Calu3 (cell line): Measurements from ENCODE around the gene FHIT. TPM values are rescaled to one million over a fixed set of nuclear protein-coding genes. Genes with fewer than 3 reads are reported as not detected.

Experiments used
- BruUV-seq: library from RNA; stranded (reverse); fragments of 400-500 nt; replicated peaks from 2 replicates; lab custom pipeline; 2021; lab: Mats Ljungman, UMichigan
- CTCF ChIA-PET: fragments of 300-600 bp; sonication (Branson Sonifier 250); formaldehyde crosslinking; loops from one replicate; lab custom pipeline; 2022; ENCODE audit warnings: antibody characterized with exemption; lab: Charles Lee
- DNase-seq: peaks from one replicate; pipeline ENCODE4 v3.0.0; 2022
- H3K27ac Mint-ChIP-seq: one replicate; pipeline ENCODE4 v1.8.0; 2022; ENCODE audit warnings: mixed read lengths; ENCODE audit not compliant: unreplicated experiment
- H3K27me3 Mint-ChIP-seq: one replicate; pipeline ENCODE4 v1.8.0; 2022; ENCODE audit warnings: mixed read lengths; ENCODE audit not compliant: unreplicated experiment
- H3K36me3 Mint-ChIP-seq: one replicate; pipeline ENCODE4 v1.8.0; 2022; ENCODE audit warnings: mild to moderate bottlenecking, moderate library complexity, mixed read lengths; ENCODE audit not compliant: insufficient read depth, unreplicated experiment
- H3K4me1 Mint-ChIP-seq: one replicate; pipeline ENCODE4 v1.8.0; 2022; ENCODE audit warnings: mild to moderate bottlenecking, low read depth, mixed read lengths; ENCODE audit not compliant: unreplicated experiment
- H3K4me3 Mint-ChIP-seq: one replicate; pipeline ENCODE4 v1.8.0; 2022; ENCODE audit warnings: mild to moderate bottlenecking, low read depth, moderate library complexity, mixed read lengths; ENCODE audit not compliant: unreplicated experiment
- H3K9me3 Mint-ChIP-seq: one replicate; pipeline ENCODE4 v1.8.0; 2022; ENCODE audit warnings: low read depth, mixed read lengths; ENCODE audit not compliant: unreplicated experiment
- intact Hi-C: fragments of 100-400 bp; cut with micrococcal nuclease; formaldehyde crosslinking; loops from one replicate; pipeline ENCODE4 v1.10.0; 2022; ENCODE audit not compliant: unreplicated experiment
- total RNA-seq: library from RNA; stranded (reverse); gene quantifications from 2 replicates; pipeline ENCODE4 v1.2.3, GENCODE V29; 2022
- TF ChIP-seq, protein P1 (sequence below): fragments of 200-600 bp; IDR thresholded peaks from one replicate; pipeline ENCODE4 v1.8.0; 2022; ENCODE audit warnings: antibody characterized with exemption; ENCODE audit not compliant: unreplicated experiment

The FHIT gene
- total RNA-seq, 1 experiment from 2014 or later = 6.2 TPM

DNA sequence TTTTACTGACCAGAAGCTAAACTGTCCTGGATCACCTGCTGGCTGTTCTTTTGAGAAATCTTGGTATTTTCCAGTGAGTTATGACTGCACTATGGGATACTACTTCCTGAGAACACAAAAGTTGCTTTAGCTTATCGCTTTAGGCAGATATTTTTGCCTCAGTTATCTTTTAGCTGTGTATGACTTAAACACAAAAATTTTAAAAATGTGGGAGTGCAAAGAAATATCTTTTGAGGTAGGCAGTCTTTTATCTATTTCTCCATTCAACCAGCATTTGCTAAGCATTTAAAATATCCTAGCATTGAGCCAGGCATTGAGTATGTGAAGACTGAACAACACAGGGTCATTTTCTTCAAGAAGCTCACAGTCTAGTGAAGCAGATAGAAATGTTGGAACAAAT, 981.9 kb downstream of the FHIT start:
- no peaks in the 10 kb centered on the region for H3K9me3 Mint-ChIP-seq
- TF ChIP-seq, protein P1, sequence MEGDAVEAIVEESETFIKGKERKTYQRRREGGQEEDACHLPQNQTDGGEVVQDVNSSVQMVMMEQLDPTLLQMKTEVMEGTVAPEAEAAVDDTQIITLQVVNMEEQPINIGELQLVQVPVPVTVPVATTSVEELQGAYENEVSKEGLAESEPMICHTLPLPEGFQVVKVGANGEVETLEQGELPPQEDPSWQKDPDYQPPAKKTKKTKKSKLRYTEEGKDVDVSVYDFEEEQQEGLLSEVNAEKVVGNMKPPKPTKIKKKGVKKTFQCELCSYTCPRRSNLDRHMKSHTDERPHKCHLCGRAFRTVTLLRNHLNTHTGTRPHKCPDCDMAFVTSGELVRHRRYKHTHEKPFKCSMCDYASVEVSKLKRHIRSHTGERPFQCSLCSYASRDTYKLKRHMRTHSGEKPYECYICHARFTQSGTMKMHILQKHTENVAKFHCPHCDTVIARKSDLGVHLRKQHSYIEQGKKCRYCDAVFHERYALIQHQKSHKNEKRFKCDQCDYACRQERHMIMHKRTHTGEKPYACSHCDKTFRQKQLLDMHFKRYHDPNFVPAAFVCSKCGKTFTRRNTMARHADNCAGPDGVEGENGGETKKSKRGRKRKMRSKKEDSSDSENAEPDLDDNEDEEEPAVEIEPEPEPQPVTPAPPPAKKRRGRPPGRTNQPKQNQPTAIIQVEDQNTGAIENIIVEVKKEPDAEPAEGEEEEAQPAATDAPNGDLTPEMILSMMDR = no peak
- CTCF ChIA-PET = no interaction called here
- H3K36me3 Mint-ChIP-seq = no peaks in the 10 kb centered on the region
- no peak overlapping the region for H3K4me3 Mint-ChIP-seq
- H3K27me3 Mint-ChIP-seq = no peaks in the 10 kb centered on the region
- H3K4me1 Mint-ChIP-seq = no peaks in the 10 kb centered on the region
- no peak overlapping the region for H3K27ac Mint-ChIP-seq
- intact Hi-C loops = no loop called here
- DNase-seq = no peak
- BruUV-seq = no TSS peak

DNA sequence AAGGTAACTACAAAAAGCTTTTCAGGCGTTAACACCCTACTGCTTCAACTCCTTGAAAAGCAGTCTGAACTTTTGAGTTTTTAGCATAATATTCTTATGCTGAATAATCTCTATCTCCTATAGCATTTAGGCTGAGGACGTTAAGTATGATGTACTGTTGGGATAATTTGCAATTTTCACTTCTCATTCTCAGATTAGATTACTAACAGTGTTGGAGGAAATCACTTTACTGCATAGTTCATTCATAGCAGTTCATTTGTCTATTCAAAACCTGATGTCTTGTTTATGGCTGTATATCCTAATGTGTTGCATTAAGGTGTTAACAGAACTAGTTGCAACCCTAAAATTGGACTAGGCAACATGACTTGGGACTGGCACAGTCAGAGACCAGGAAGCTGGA, 983.1 kb downstream of the FHIT start:
- no TSS peak for BruUV-seq
- Mint-ChIP-seq H3K9me3 (no peaks in the 10 kb centered on the region), H3K4me3 (no peak overlapping the region), H3K36me3 (no peaks in the 10 kb centered on the region), H3K27me3 (no peaks in the 10 kb centered on the region), H3K27ac (no peak overlapping the region), H3K4me1 (no peaks in the 10 kb centered on the region)
- TF ChIP-seq, protein P1 = no peak
- intact Hi-C loops = no loop called here
- DNase-seq = no peak
- CTCF ChIA-PET = no interaction called here

DNA sequence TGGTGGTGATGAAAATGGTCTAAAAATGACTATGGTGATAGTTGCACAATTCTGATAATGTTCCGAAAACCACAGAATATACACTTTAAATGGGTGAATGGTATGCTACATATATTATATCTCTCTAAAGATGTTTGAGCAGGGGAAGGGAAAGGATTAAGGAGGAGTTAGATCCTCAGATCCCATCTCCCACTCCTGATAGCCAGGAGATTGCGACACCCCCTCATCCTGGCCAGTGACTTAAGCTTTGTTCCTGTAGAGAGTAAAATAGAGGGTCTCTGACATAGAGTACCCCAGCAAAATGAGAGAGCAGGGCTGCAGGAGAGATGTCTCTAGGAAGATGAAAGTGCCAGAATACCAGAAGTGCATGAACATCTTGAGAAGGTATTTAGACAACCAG, 984.8 kb downstream of the FHIT start:
- Mint-ChIP-seq H3K9me3 (no peaks in the 10 kb centered on the region), H3K4me3 (no peak overlapping the region)

DNA sequence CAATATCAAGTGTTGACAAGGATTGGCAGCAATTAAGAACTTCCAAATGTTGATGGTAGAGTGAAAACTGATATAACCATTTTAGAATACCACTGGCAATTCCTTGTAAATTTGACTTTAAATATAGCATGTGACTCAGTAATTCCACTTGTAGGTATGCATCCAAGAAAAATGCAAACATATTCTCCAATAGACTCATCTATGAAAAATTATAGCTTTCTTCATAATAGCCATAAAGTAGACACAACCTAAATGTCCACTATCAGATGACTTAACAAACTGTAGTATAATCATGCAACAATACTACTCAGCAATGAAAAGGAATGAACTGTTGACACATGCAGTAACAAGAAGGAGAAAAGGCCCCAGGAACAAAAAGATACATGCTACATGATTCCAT, 988.1 kb downstream of the FHIT start:
- no peaks in the 10 kb centered on the region for H3K36me3 Mint-ChIP-seq
- TF ChIP-seq, protein P1 = no peak
- BruUV-seq = no TSS peak
- CTCF ChIA-PET = no interaction called here
- H3K27ac Mint-ChIP-seq = no peak overlapping the region
- no peak for DNase-seq
- intact Hi-C loops = no loop called here
- H3K27me3 Mint-ChIP-seq = no peaks in the 10 kb centered on the region
- H3K4me3 Mint-ChIP-seq = no peak overlapping the region
- peaks cover 3% of the 10 kb centered on the region for H3K9me3 Mint-ChIP-seq
- H3K4me1 Mint-ChIP-seq = no peaks in the 10 kb centered on the region

More for the DNA sequence above, 984.8 kb downstream of the FHIT start:
- H3K36me3 Mint-ChIP-seq = no peaks in the 10 kb centered on the region
- no peaks in the 10 kb centered on the region for H3K27me3 Mint-ChIP-seq
- TF ChIP-seq, protein P1 = no peak
- CTCF ChIA-PET = no interaction called here
- H3K4me1 Mint-ChIP-seq = no peaks in the 10 kb centered on the region
- intact Hi-C loops = no loop called here
- no peak overlapping the region for H3K27ac Mint-ChIP-seq
- no TSS peak for BruUV-seq
- no peak for DNase-seq
